HepG2 (cell line): ENCODE results near the gene MACROH2A1. TPM values are rescaled to one million over a fixed set of nuclear protein-coding genes. Genes with fewer than 3 reads are reported as not detected.

Experiments
- ATAC-seq: fragments of 200-7000 bp; cut with Tn5 transposase; 3 replicates; pipeline ENCODE4 v1.9.1; 2020; ENCODE audit warnings: mild to moderate bottlenecking, moderate library complexity
- BruUV-seq: library from RNA; stranded (reverse); fragments of 400-500 nt; replicated peaks from 2 replicates; lab custom pipeline; 2021; lab: Mats Ljungman, UMichigan
- CTCF ChIA-PET: fragments of 300-600 bp; formaldehyde crosslinking; extraction: SDS; loops from one replicate; lab custom pipeline; 2021; ENCODE audit warnings: low total read pairs, inconsistent platforms, low intra/inter-chr PET ratio; lab: Yijun Ruan, JAX
- POLR2A ChIA-PET: fragments of 350-600 bp; sonication (Branson Sonifier 250); formaldehyde crosslinking; loops from one replicate; lab custom pipeline; 2020; ENCODE audit warnings: antibody characterized with exemption, inconsistent platforms; lab: Yijun Ruan, JAX
- DNase-seq: peaks from one replicate; pipeline ENCODE4 v3.0.0-alpha.2; 2015; ENCODE audit warnings: low spot score
- FAIRE-seq: peaks from 3 replicates; lab custom pipeline; 2011; peaks lifted over from hg19 to GRCh38; lab: Jason Lieb, UNC
- H2AFZ ChIP-seq: one replicate; pipeline ENCODE4 v1.6.1; 2011; ENCODE audit warnings: low read length, inconsistent platforms
- H3K27ac ChIP-seq: fragments of 300-600 bp; 3 replicates; pipeline ENCODE4 v1.8.0; 2011; ENCODE audit warnings: mixed run types, mild to moderate bottlenecking, mixed read lengths, low read length, inconsistent platforms; ENCODE audit not compliant: insufficient read depth; ENCODE audit errors: extremely low read length
- H3K27me3 ChIP-seq, 2 experiments: fragments of 200-600 bp in 1 of 2; 2 replicates in 1 of 2; 3 replicates in 1 of 2; pipeline versions ENCODE4 v1.6.0 to v1.8.0; 2011; ENCODE audit warnings: low read length in 2 of 2, mild to moderate bottlenecking in 2 of 2, moderate library complexity in 2 of 2, inconsistent platforms in 1 of 2; ENCODE audit not compliant: insufficient read depth in 2 of 2, control insufficient read depth in 1 of 2
- H3K36me3 ChIP-seq, 2 experiments: fragments of 200-600 bp in 1 of 2; replicated peaks in 1 of 2; 2 replicates in 1 of 2; 3 replicates in 1 of 2; pipeline versions ENCODE4 v1.5.1 to v1.8.0; 2011; ENCODE audit warnings: low read length in 2 of 2, inconsistent platforms in 1 of 2; ENCODE audit not compliant: insufficient read depth in 2 of 2, control insufficient read depth in 1 of 2
- H3K4me1 ChIP-seq: 2 replicates; pipeline ENCODE4 v1.5.1; 2012; ENCODE audit warnings: low read length, inconsistent platforms; ENCODE audit not compliant: insufficient read depth
- H3K4me2 ChIP-seq: 2 replicates; pipeline ENCODE4 v1.6.0; 2011; ENCODE audit warnings: low read depth, low read length, inconsistent platforms
- H3K4me3 ChIP-seq, 3 experiments: fragments of 200-600 bp in 1 of 3; sonication (generic), shearing (Covaris generic) in 1 of 3; replicated peaks in 1 of 3; 2 replicates each; pipeline ENCODE4 v1.5.1; 2011 to 2016; ENCODE audit warnings: low read length in 3 of 3, inconsistent platforms in 2 of 3, low read depth in 2 of 3, mild to moderate bottlenecking in 2 of 3, control low read depth in 1 of 3, mixed read lengths in 1 of 3; ENCODE audit not compliant: insufficient read depth in 1 of 3
- H3K79me2 ChIP-seq: one replicate; pipeline ENCODE4 v1.6.1; 2011; ENCODE audit warnings: low read length, inconsistent platforms; ENCODE audit not compliant: insufficient read depth
- H3K9ac ChIP-seq: 2 replicates; pipeline ENCODE4 v1.6.0; 2011; ENCODE audit warnings: mild to moderate bottlenecking, low read depth, low read length, inconsistent platforms; ENCODE audit not compliant: insufficient read depth
- H3K9me3 ChIP-seq: 2 replicates; pipeline ENCODE4 v1.5.1; 2012; ENCODE audit warnings: mild to moderate bottlenecking, low read length
- H4K20me1 ChIP-seq: 2 replicates; pipeline ENCODE4 v1.6.0; 2011; ENCODE audit warnings: inconsistent platforms, mild to moderate bottlenecking, low read length, moderate library complexity; ENCODE audit not compliant: insufficient read depth
- HOXA5 ChIP-seq: sonication (generic); formaldehyde crosslinking; IDR thresholded peaks from 2 replicates; pipeline ENCODE4 v1.4.0; 2020; ENCODE audit warnings: missing genetic modification reagents
- NR2F2 ChIP-seq: IDR thresholded peaks from 2 replicates; pipeline ENCODE4 v1.6.1; 2012; ENCODE audit warnings: low read depth, inconsistent platforms, borderline replicate concordance
- PHF20 ChIP-seq: sonication (generic); formaldehyde crosslinking; IDR thresholded peaks from 2 replicates; pipeline ENCODE4 v1.5.0; 2020; ENCODE audit warnings: mild to moderate bottlenecking, missing genetic modification reagents
- RARG ChIP-seq: sonication (generic); formaldehyde crosslinking; IDR thresholded peaks from 2 replicates; pipeline ENCODE4 v1.4.0; 2020; ENCODE audit warnings: low read depth, mild to moderate bottlenecking, missing genetic modification reagents
- RXRB ChIP-seq: IDR thresholded peaks from 2 replicates; pipeline ENCODE4 v1.6.1; 2016; ENCODE audit warnings: borderline replicate concordance, missing genetic modification reagents, missing compliant biosample characterization
- ZNF768 ChIP-seq: sonication (generic); formaldehyde crosslinking; IDR thresholded peaks from 2 replicates; pipeline ENCODE4 v1.4.0; 2020; ENCODE audit warnings: missing genetic modification reagents
- WGBS: methylation state at CpG from one replicate; pipeline ENCODE4 v1.1.6; 2017; ENCODE audit warnings: low lambda C conversion rate; 5-methylcytosine and 5-hydroxymethylcytosine counted together
- in situ Hi-C: cut with HindIII; loops from 2 replicates; pipeline ENCODE4 v1.10.0; 2017; ENCODE audit warnings: low pct_unique_long_range_greater_than_20kb; ENCODE audit not compliant: extremely low pct_ligation_motif_present
- intact Hi-C: fragments of 100-400 bp; cut with micrococcal nuclease; formaldehyde crosslinking; loops from one replicate; pipeline ENCODE4 v1.10.0; 2022; ENCODE audit not compliant: unreplicated experiment
- polyA plus RNA-seq, 8 experiments: library from polyadenylated mRNA; depleted of rRNA in 3 of 8; stranded (reverse) in 7 of 8; unstranded in 1 of 8; fragments of >200 nt; fragmentation: Illumina TruSeq in 4 of 8; extraction: Trizol in 4 of 8; gene quantifications; 2 replicates each; pipeline versions ENCODE4 v1.2.1 to v1.2.3, GENCODE V29; 2011 to 2016; ENCODE audit warnings: low read depth in 4 of 8, missing spikeins in 1 of 8, mixed read lengths in 1 of 8; ENCODE audit not compliant: insufficient read depth in 1 of 8
- total RNA-seq, 5 experiments: library from RNA; depleted of rRNA; stranded (reverse); fragments of >200 nt; fragmentation: Illumina TruSeq; extraction: Trizol; gene quantifications; 2 replicates each; pipeline ENCODE4 v1.2.3, GENCODE V29; 2016; ENCODE audit warnings: low read depth in 1 of 5
- TF ChIP-seq, protein P1 (sequence below): sonication (generic); formaldehyde crosslinking; IDR thresholded peaks from 2 replicates; pipeline ENCODE4 v1.5.1; 2020; ENCODE audit warnings: missing genetic modification reagents, mild to moderate bottlenecking, borderline replicate concordance

The MACROH2A1 gene
- total and polyA plus RNA-seq, 2 of the 13 experiments (the other 11 are each of a cell fraction or from before 2014, with no cell fraction given): 69.1 to 158 TPM

DNA sequence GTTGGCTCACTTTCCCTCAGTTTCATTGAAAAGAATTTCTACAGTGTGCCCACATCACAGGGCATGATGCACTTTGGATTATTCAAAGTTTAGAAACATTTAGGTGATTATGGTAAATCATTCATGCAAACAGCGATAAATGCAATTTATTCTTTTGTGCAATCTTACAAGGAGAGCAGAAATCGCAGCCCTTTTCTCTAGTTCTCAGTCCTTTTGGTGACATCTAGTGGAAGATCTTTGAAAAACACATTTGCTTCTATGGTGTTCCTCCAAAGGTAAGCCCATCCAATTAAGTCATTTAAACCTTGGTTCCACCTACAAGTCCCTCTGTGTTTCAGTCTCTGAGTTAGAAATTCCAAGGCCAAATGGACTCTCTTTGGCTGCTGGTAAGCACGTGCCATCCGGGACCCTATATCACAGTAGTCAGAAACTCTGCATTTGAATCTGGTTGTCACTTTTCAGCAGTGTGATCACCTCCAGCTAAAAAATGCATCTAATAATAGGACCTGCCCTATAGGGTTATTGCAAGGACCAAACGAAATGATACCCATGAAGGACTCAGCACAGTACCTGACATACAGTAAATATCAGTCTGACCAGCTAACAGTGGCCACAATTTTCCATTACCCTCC, 66.4 kb downstream of the MACROH2A1 start (continued):
- no peak for TF ChIP-seq HOXA5 (CRISPR knock-in tag)

DNA sequence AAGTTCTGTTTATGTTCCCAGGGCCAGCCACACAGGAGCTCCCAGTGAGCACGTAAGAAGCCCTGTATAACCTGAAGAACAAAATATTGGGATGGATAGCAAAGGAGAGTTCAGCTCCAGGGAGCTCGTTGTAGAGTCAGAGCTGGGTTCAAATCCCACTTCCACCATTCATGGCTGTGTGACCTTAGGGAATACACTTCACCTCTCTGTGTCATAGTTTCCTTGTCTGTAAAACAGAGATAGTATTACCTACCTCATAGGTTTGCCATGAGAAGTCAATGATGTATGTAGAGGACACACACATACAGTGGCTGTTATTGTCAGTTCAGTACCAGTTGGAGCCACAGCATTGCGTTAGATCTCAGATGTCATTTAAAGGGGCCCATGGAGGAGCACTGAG, 67.4 kb downstream of the MACROH2A1 start:
- BruUV-seq: no TSS peak
- Histone ChIP-seq H3K4me1 (peaks cover 39% of the 10 kb centered on the region), H3K79me2 (no peaks in the 10 kb centered on the region), H3K27me3 (no peaks in the 10 kb centered on the region), H3K36me3 (peaks cover 13 to 40% of the 10 kb centered on the region in 2 experiments; a peak in 4 of 5 replicates), H3K4me2 (no peak overlapping the region), H4K20me1 (no peaks in the 10 kb centered on the region; the same call in 1 of the 2 replicates), H3K4me3 (no peak overlapping the region), H2AFZ (no peak overlapping the region), H3K9ac (no peak overlapping the region), H3K27ac (no peak overlapping the region), H3K9me3 (no peaks in the 10 kb centered on the region)
- POLR2A ChIA-PET: no interaction called here
- no peak for FAIRE-seq
- TF ChIP-seq RARG (CRISPR knock-in tag): no peak
- TF ChIP-seq ZNF768 (CRISPR knock-in tag): peak; percentile 30; the same call in 1 of the 2 replicates
- no peak for TF ChIP-seq PHF20
- TF ChIP-seq NR2F2: no peak
- in situ Hi-C loops (loop anchor here (10.0 kb wide), 1 partner anchor 297 kb away; the partner anchor contains the start of gene PITX1), intact Hi-C loops (loop anchor here (1.0 to 10.0 kb wide), 4 partner anchors 67 to 307 kb away; no protein-coding TSS in a partner anchor)
- 98% methylated on average over 3 of the region's 3 CpGs for WGBS
- CTCF ChIA-PET: interaction anchor here (0.6 to 1.5 kb wide), 2 partner anchors 12 to 128 kb away, joined by 3 to 10 read pairs; no protein-coding TSS in a partner anchor
- no peak for ATAC-seq
- no peak for DNase-seq

DNA sequence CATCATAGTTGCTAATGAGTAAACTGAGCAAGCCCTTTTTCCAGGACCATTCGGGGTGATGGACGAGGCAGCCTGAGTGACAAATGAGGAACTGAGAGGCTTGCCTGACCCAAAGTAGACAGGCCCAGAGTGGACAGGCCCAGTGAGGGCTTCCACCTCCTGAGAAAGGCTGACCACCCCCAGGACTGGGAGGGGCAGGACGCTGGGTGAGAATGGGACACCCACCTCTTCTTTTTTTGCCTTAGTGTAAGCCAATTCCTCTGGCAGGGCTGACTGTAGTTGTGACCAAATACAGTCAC, 68.3 kb downstream of the MACROH2A1 start:
- Histone ChIP-seq H4K20me1 (no peaks in the 10 kb centered on the region; the same call in 1 of the 2 replicates), H3K9ac (no peak overlapping the region), H3K4me1 (peaks cover 48% of the 10 kb centered on the region), H3K4me3 (no peak overlapping the region), H3K9me3 (no peaks in the 10 kb centered on the region)
- FAIRE-seq: no peak
- CTCF ChIA-PET: no interaction called here
- POLR2A ChIA-PET: no interaction called here
- no TSS peak for BruUV-seq
- 93% methylated on average over 3 of the region's 3 CpGs for WGBS
- intact Hi-C loops (loop anchor here (10.0 kb wide), 1 partner anchor 306 kb away; no protein-coding TSS in a partner anchor), in situ Hi-C loops (loop anchor here (10.0 kb wide), 1 partner anchor 296 kb away; the partner anchor contains the start of gene PITX1)
- TF ChIP-seq RXRB (CRISPR knock-in tag): no peak
- TF ChIP-seq, protein P1, sequence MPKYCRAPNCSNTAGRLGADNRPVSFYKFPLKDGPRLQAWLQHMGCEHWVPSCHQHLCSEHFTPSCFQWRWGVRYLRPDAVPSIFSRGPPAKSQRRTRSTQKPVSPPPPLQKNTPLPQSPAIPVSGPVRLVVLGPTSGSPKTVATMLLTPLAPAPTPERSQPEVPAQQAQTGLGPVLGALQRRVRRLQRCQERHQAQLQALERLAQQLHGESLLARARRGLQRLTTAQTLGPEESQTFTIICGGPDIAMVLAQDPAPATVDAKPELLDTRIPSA (CRISPR knock-in tag): 0 out of 2 replicates have a peak, but pooled peaks have one; percentile 34
- TF ChIP-seq, all 625 proteins: peak for 1
- H3K79me2 ChIP-seq: no peaks in the 10 kb centered on the region
- H3K36me3 ChIP-seq: peaks cover 8 to 33% of the 10 kb centered on the region in 2 experiments; a peak in 4 of 5 replicates
- H3K27me3 ChIP-seq: no peaks in the 10 kb centered on the region
- H3K4me2 ChIP-seq: no peak overlapping the region
- no peak overlapping the region for H3K27ac ChIP-seq
- H2AFZ ChIP-seq: no peak overlapping the region
- ATAC-seq (no peak), DNase-seq (no peak)
